Natural killer cell (primary cell): ENCODE results near the gene EXOC3L1. TPM values are rescaled to one million over a fixed set of nuclear protein-coding genes. Genes with fewer than 3 reads are reported as not detected.

Experiments
- ATAC-seq, 3 donors: fragments of 150-1000 bp in 2 of 3; fragments of 200-7000 bp in 1 of 3; cut with Tn5 transposase; 1 replicate in 1 of 3; 2 replicates in 2 of 3; pipeline ENCODE4 v1.10.0; 2021; ENCODE audit warnings: mild to moderate bottlenecking in 2 of 3, moderate library complexity in 2 of 3
- DNase-seq, 2 donors: peaks; one replicate each; pipeline versions ENCODE4 v3.0.0 to v3.0.0-alpha.2; 2013 to 2021; ENCODE audit warnings: mixed read lengths in 1 of 2
- H3K27ac ChIP-seq: one replicate; pipeline ENCODE4 v1.5.1; 2013; ENCODE audit warnings: mild to moderate bottlenecking, low read length
- H3K27me3 ChIP-seq: one replicate; pipeline ENCODE4 v1.6.1; 2013; ENCODE audit warnings: low read length; ENCODE audit not compliant: control insufficient read depth, insufficient read depth
- H3K36me3 ChIP-seq: one replicate; pipeline ENCODE4 v1.6.1; 2013; ENCODE audit warnings: low read length; ENCODE audit not compliant: control insufficient read depth, insufficient read depth
- H3K4me1 ChIP-seq: one replicate; pipeline ENCODE4 v1.6.1; 2013; ENCODE audit warnings: low read length; ENCODE audit not compliant: control insufficient read depth, insufficient read depth
- H3K4me3 ChIP-seq: one replicate; pipeline ENCODE4 v1.5.1; 2013; ENCODE audit warnings: low read length
- H3K9me3 ChIP-seq: one replicate; pipeline ENCODE4 v1.6.1; 2013; ENCODE audit warnings: low read length; ENCODE audit not compliant: control insufficient read depth, insufficient read depth
- H3K27ac Mint-ChIP-seq, 2 donors: one replicate each; pipeline ENCODE4 v1.8.0; 2022; ENCODE audit warnings: mild to moderate bottlenecking in 2 of 2, mixed read lengths in 2 of 2, moderate library complexity in 1 of 2
- H3K27me3 Mint-ChIP-seq, 2 donors: one replicate each; pipeline ENCODE4 v1.8.0; 2022; ENCODE audit warnings: low read depth in 2 of 2, mixed read lengths in 2 of 2
- H3K36me3 Mint-ChIP-seq: one replicate; pipeline ENCODE4 v1.8.0; 2022; ENCODE audit warnings: mixed read lengths
- H3K4me1 Mint-ChIP-seq, 2 donors: one replicate each; pipeline ENCODE4 v1.8.0; 2022; ENCODE audit warnings: mixed read lengths in 2 of 2
- H3K4me3 Mint-ChIP-seq: one replicate; pipeline ENCODE4 v1.8.0; 2022; ENCODE audit warnings: mild to moderate bottlenecking, moderate library complexity, mixed read lengths
- H3K9me3 Mint-ChIP-seq, 2 donors: one replicate each; pipeline ENCODE4 v1.8.0; 2022; ENCODE audit warnings: mixed read lengths in 2 of 2
- whole genome bisulfite sequencing: methylation state at CpG from one replicate; pipeline ENCODE4 v1.1.7; 2013; ENCODE audit warnings: missing lambda C conversion rate; ENCODE audit not compliant: insufficient coverage; 5-methylcytosine and 5-hydroxymethylcytosine counted together
- intact Hi-C: fragments of 100-400 bp; cut with micrococcal nuclease; formaldehyde crosslinking; loops from one replicate; pipeline ENCODE4 v1.14.2; 2022
- total RNA-seq, 4 donors: library from RNA; stranded (reverse); fragments of 120-200 nt in 1 of 4; gene quantifications; one replicate each; pipeline versions ENCODE4 v1.2.3 to v1.2.4, GENCODE V29; 2013 to 2022
- TF ChIP-seq, protein P1 (sequence below): fragments of 200-600 bp; IDR thresholded peaks from one replicate; pipeline ENCODE4 v1.8.0; 2022; ENCODE audit warnings: antibody characterized with exemption

Gene EXOC3L1
- total RNA-seq, 3 donors from 2014 or later (not counting 1 experiment from before 2014, with no cell fraction given) = not detected

DNA sequence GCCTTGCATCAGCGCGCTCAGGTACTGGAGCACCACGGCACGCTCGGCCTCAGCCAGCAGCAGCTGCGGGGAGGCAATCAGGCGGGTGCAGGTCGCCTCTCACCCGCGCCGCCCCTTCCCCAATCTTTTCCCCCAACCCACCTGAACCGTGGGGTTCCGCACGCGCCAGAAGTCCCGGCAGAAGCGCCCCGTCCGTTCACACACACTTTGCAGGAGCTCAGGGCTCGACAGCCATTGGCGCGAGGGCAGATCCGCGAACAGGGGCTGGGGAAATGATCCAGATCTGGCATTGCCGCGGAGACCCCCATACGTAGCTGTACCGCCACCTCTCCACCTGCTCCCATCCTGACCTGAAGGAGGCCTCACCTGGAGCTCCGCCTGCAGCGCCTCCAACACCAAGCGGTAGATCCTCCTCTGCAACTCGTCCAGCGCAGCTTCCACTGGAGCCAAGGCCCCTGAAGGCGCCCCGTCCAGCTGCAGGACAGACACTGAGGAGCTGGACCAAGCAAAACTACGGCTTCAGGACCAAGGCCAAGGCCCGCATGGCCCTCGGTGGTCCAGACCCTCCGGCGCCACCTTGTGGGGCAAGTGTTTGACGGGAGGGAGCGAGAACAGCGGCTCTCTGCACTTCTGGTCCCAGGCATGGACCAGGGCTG, 4.8 kb downstream of the EXOC3L1 start:
- H3K27me3 Mint-ChIP-seq = peaks cover 0 to 5% of the 10 kb centered on the region in 2 donors
- intact Hi-C loops = loop anchor here (1.0 to 2.0 kb wide), 2 partner anchors 42 to 208 kb away; partner anchors contain the start of gene TMEM208
- ATAC-seq (peak; percentile 37 to 52 (median 48)), DNase-seq (peak; percentile 83 to 89)
- no peaks in the 10 kb centered on the region for H3K36me3 Mint-ChIP-seq
- Histone ChIP-seq H3K36me3 (no peaks in the 10 kb centered on the region), H3K4me3 (no peak overlapping the region), H3K4me1 (peaks cover 23% of the 10 kb centered on the region), H3K9me3 (no peaks in the 10 kb centered on the region), H3K27me3 (peaks cover 2% of the 10 kb centered on the region), H3K27ac (no peak overlapping the region)
- WGBS = 18% methylated on average over 43 of the region's 43 CpGs
- TF ChIP-seq, protein P1, sequence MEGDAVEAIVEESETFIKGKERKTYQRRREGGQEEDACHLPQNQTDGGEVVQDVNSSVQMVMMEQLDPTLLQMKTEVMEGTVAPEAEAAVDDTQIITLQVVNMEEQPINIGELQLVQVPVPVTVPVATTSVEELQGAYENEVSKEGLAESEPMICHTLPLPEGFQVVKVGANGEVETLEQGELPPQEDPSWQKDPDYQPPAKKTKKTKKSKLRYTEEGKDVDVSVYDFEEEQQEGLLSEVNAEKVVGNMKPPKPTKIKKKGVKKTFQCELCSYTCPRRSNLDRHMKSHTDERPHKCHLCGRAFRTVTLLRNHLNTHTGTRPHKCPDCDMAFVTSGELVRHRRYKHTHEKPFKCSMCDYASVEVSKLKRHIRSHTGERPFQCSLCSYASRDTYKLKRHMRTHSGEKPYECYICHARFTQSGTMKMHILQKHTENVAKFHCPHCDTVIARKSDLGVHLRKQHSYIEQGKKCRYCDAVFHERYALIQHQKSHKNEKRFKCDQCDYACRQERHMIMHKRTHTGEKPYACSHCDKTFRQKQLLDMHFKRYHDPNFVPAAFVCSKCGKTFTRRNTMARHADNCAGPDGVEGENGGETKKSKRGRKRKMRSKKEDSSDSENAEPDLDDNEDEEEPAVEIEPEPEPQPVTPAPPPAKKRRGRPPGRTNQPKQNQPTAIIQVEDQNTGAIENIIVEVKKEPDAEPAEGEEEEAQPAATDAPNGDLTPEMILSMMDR = peak; percentile 84
- no peaks in the 10 kb centered on the region for H3K9me3 Mint-ChIP-seq
- H3K4me3 Mint-ChIP-seq = peak overlapping the region; percentile 95
- peaks cover 8 to 11% of the 10 kb centered on the region in 2 donors for H3K4me1 Mint-ChIP-seq
- peak overlapping the region; percentile 82 to 83 for H3K27ac Mint-ChIP-seq

DNA sequence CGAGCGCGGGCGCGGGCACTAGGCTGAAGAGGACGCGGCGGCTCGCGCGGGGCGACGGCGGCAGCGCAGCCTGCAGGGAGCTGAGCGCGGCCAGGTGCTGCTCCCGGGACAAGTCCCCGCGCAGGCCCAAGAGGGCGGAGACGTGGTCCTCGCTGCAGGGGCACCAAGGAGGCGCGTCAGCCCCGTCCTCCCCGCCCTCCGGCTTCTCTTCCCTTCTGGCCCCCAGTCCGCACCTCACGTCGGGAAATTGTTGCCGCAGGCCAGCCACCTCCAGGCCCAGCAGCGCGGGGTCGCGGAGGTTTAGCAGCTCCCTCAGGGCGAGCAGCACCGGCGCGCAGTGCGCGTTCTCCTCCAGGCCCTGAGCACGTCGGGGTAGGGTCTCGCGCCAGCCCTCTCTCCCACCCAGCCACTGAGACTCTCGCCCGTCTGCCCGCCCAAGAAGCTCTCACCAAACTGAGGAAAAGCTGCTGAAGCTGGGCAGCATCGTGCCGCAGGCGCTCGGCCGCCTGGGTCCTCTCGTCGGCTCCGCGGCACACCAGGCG, 5.4 kb downstream of the EXOC3L1 start:
- intact Hi-C loops = loop anchor here (2.0 kb wide), 1 partner anchor 42 kb away; the partner anchor contains the start of gene TMEM208
- DNase-seq (no peak), ATAC-seq (peak in 1 of 3 donors; percentile 1)
- H3K9me3 ChIP-seq = no peaks in the 10 kb centered on the region
- H3K4me3 ChIP-seq = peak overlapping the region; percentile 63
- H3K27me3 Mint-ChIP-seq = peaks cover 0 to 5% of the 10 kb centered on the region in 2 donors
- H3K4me1 Mint-ChIP-seq = peaks cover 8 to 11% of the 10 kb centered on the region in 2 donors
- TF ChIP-seq, protein P1 = no peak
- no peaks in the 10 kb centered on the region for H3K36me3 ChIP-seq
- peak overlapping the region in 1 of 2 donors; percentile 83 for H3K27ac Mint-ChIP-seq
- H3K27ac ChIP-seq = no peak overlapping the region
- H3K27me3 ChIP-seq = peaks cover 2% of the 10 kb centered on the region
- H3K36me3 Mint-ChIP-seq = no peaks in the 10 kb centered on the region
- 9% methylated on average over 59 of the region's 59 CpGs for WGBS
- peak overlapping the region; percentile 95 for H3K4me3 Mint-ChIP-seq
- H3K4me1 ChIP-seq = peaks cover 23% of the 10 kb centered on the region
- H3K9me3 Mint-ChIP-seq = no peaks in the 10 kb centered on the region

DNA sequence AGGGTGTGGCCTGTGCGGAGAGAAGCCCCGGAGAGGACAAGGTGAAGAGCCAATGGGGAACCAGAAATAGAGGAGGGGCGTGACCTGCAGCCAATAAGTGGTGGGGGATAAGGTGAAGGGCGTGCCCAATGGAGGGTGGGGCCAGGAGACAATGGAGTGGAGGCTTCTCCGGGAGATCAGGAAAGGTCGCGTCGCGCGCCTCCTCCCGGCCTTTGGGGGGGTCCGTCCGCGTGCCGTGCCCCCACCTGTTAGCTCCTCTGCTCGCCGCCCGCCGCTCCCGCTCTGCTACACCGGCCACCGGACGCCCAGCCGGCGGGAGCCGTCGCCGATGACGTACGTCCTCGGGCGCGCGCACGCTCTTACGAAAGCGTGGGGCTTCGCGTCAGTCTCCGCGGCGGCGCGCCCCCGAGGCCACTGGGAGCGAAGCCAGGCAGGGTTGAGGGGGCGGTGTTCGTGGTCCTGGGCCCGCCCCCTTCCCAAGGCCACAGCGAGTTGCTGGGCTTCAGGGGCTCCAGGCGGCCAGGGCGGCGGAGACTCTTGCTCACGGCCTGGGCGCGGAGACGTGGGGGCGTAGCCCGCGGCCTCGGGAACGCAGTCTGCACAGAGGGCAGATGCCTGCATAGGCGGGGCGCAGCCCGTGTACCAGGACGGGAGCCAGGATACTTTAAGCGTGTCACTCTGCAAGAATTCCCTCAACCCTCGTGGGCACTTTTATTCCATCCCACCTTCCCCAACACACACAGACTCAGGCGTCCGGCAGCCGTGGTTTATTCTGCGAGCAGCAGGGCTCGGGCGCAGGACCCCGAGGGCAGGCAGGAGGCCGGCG, 6.1 kb downstream of the EXOC3L1 start, which contains the start of gene MATCAP1:
TSS of gene MATCAP1 (minus strand) at position 337 of the 826 bp plus-strand sequence. CDS start 3,353 bp downstream, outside the sequence.
- peak within 1 kb of the TSS; percentile 63 for H3K4me3 ChIP-seq
- Mint-ChIP-seq H3K9me3 (no peaks in the 10 kb centered on the region), H3K36me3 (no peaks in the 10 kb centered on the region), H3K27ac (peak within 1 kb of the TSS in 1 of 2 donors; percentile 83), H3K4me1 (peaks cover 8 to 13% of the 10 kb centered on the region in 2 donors), H3K27me3 (peaks cover 0 to 7% of the 10 kb centered on the region in 2 donors), H3K4me3 (peak within 1 kb of the TSS; percentile 95)
- 0% methylated on average over 77 of the region's 77 CpGs for WGBS
- intact Hi-C loops = loop anchor here (1.0 to 2.0 kb wide), 4 partner anchors 8 to 63 kb away; partner anchors contain the start of genes E2F4, FBXL8, FHOD1 and TMEM208
- ATAC-seq (peak; percentile 93 to 97 (median 94)), DNase-seq (peak; percentile 90 to 97)
- H3K27ac ChIP-seq = peak within 1 kb of the TSS; percentile 79
- TF ChIP-seq, protein P1 = no peak
- no peaks in the 10 kb centered on the region for H3K36me3 ChIP-seq
- peaks cover 2% of the 10 kb centered on the region for H3K27me3 ChIP-seq
- H3K4me1 ChIP-seq = peaks cover 24% of the 10 kb centered on the region
- H3K9me3 ChIP-seq = no peaks in the 10 kb centered on the region
